Ureter (tissue), 1 donor: ENCODE measurements around the gene PARL. TPM values are rescaled to one million over a fixed set of nuclear protein-coding genes. Genes with fewer than 3 reads are reported as not detected.

Experiments used
- DNase-seq: peaks from one replicate; pipeline ENCODE4 v3.0.0-alpha.2; 2020; ENCODE audit warnings: low spot score
- total RNA-seq: library from RNA; stranded (reverse); gene quantifications from one replicate; pipeline ENCODE4 v1.2.4, GENCODE V29; 2023
- donor health status: DM: yes; HTN: yes; CAD: no.

Gene PARL
- total RNA-seq, 1 donor from 2014 or later, result 75.0 TPM

DNA sequence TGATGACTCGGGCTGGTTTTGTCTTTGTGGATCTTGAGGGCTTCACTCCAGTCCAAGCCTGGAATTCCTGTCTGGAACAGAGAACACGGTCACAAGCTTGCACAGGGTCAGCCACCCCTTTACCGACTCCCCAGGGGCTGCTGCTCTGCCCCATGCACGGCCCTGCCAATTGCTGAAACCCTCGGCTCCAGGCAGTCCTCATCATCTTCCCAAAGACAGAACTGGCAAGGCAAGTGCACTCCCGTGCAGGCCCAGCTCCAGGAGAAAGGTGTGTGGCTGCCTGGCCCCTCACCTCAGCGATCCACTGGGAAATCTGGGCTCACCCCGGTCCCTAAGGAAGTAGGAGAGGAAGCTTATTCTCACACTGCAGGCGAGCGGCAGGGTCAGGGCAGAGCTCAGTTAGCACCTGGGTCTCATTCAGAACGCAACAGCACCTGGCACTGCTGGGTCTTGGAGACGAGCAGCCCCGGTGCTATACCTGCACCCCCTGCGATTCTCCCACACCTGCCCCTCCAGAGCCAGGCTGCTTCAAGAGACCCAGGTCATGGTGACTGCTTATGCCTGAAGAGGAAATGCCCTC is 66.5 kb downstream of the PARL start:
- no peak for DNase-seq

DNA sequence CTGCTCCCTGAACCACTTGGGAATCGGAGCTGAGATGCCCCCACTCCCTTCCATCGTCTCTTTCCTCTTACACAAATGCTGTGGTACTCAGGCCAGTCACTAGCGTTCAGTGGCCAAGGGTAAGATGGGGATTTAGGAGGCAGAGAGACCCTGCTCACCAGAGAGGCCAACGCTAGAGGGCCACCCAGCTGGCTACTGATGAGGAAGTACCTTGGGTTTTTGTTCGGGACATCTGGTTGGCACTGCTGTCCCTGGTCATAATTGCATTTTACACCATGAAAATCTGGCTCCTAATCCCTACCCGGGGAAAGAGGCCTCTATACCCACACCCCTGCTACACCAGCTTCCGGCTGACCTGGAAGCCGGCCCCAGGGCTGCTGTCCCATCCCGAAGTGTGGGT is 67.0 kb downstream of the PARL start:
- no peak for DNase-seq

DNA sequence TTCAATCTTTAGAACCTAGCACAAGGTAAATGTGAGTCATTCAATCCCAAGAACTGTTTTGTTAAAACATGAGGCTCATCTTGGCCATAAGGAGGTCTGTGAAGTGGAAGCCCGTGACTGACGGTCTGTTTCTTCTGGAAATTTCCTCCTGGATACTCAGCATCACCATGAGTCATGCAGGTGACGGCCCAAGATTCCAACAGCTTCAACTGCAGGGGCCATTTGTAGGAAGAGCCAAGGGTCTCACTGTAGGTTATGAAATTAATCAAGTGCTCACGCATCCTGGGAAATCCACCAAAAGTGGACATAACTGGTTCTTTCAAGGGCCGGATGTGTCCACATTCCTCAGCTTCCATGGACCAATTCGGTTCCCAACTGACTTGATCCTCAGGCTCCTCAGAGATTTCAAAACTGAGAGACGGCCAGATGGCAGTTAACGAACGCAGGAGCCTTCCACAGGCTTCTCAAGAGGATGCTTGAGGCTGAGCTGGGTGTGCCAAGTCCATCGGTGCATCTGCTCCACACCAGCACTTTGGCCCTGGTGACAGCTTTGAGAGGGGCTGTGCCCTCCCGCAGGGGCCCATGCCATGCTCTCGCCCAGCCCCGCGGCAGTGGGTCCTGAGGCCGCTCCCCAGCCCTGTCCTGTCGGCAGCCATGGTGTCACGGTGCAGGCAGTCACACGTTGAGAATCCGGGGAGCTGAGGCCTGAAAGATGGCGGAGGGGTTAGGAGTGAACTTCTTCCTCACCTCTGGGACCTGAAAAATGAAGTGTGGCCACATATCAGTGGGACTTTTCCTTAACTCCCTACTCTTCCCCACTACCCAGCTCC is 67.8 kb downstream of the PARL start:
- no peak for DNase-seq

DNA sequence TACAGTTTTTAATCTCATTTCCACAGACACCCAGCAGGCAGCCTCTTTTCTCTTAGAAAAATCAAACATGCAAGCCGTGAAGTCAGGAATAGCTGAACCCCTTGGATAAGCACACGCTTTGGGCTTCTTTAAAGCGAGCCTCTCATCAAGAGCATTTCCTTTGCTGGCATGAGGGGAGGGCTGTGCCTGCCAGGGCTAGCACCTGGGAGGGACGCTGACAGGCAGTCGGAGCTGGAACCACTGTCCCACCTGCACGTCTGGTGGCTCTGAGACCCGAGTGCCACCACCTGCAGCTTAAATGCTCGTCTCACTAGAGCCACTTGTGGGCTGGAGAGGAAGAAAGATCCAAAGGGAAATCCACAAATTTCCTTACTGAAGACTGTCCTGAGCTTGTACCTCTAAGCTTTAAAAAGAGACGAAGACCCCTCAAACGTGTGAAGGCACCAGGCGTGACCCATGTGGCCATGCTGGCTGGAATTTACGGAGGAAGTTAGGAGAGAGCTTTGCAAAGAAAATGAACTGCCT is 68.7 kb downstream of the PARL start:
- DNase-seq, result no peak

DNA sequence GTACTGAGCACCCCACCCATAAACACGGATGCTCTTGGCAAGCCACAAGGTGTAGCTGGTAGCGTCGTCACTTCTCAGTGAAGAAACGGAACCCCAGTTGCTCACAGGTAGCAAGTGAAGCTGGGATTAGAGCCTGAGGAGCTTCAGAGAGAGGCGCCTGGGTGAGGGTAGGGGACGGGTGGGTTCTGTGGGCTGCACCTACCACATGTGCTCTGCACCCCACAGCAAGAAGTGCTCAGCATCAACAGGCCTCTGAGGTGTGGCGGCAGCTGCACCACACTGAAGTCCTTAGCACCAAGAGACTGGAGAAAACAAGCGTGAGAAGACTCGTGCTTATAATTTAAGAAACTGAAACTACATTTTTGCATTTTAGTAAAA is 69.1 kb downstream of the PARL start:
- DNase-seq, result no peak

DNA sequence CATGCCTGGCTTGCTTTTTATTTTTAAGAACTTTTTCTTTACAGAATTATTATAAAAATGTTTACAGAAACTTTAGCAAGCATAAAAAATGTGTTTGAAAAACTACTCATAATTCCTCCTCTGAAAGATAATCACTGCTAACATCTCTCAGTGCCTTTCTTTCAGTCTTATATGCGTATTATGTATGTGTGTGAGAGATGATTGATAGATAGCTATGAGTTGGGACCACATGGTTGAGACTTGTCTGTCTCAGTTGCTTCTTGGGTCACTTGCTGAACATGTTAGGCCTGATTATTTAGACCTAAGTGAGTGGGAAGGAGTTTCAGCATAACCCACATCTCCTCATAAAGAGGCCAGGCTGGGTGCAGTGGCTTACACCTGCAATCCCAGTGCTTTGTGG is 70.4 kb downstream of the PARL start:
- no peak for DNase-seq

DNA sequence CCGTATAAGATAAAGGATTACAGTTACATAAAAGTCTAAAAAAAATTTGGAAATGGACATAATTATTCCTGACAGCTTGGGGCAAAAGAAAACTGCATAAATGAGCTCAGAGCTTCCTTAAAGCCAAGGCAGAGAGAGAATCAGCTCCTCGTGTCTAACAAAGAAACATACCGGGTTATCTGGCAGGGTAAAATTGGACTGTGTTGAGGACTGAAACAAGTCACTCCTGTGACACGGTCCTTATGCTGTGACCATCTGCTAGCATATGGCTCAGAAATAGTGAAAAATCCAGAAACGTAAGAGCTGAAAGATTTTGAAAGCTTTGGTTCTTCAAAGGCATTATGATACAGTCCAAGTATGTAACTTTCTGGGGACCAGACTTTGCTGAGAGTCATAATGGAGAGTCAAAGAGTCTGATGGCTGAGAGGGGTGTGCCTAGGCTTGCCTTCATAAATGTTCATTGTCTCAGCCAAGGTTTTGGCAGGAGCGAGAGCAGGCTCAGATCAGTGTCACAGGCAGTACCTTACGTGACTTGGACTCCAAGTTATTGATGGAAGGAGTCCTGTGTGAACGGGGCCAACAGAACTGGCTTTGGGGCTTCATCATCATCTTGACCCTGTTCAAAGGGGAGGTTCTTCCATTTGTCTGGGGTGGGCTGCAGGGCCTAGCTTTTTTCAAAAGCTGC is 71.8 kb downstream of the PARL start:
- DNase-seq, result no peak

DNA sequence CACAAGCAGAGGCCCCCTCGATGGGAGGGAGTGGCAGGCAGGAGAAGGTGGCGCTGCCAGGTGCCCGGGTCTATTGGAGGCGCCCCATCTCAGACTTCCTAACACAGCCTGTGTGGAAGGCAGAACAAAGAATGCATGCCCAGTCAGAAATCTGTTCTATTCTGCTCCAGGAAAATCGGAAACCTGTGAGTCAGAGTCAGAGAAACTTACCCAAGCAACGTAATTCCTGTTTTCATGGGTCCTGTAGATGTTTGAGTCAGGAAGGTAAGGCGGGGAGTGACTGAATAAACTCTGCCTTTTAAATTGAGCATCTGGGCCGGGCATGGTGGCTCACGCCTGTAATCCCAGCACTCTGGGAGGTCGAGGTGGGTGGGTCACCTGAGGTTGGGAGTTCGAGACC is 73.0 kb downstream of the PARL start:
- no peak for DNase-seq

DNA sequence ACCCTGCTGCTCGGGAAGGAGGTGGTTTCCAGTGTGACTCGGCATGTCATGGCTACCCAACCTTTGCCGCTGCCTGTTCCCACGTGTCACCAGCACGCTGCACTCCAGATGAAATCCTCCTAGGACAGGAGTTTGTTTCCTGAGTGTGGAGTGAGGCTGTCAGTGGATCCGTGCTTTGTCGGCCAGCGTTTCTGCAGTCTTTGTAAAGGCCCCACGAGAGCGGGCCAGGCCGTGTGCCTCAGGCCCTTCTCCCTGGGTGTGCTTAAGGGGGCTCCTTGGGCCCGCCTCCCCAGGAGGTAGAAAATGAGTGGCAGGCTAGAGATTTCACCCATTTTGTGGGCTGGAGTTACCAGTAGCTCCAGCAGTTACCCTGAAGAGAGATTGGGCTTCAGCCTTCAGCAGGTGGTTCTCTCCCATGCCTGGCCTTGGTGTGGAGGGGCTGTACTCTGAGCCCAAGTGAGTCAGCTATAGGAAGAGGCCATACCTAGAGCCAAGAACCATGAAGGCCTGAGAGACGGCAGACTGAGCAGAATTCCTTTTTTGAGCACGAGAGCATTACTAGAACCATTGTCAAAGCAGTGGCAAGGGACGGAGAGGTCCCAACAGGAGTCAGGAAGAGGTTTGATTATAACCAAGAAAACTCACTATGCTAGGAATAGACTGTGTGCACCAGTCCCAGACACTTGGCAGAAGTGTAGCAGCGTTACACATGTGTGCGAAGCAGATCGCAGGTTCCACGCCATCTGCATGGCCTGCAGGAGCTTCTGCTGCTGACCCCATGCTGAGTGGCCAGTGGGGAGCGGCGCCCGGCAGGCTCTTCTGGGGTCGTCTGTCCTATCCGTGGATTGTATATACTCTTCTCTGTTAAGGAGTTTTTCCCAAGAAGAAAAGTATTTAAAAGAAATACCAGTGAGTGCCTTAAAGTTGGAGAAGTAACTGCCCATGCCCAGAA is 73.8 kb downstream of the PARL start:
- DNase-seq, result no peak

DNA sequence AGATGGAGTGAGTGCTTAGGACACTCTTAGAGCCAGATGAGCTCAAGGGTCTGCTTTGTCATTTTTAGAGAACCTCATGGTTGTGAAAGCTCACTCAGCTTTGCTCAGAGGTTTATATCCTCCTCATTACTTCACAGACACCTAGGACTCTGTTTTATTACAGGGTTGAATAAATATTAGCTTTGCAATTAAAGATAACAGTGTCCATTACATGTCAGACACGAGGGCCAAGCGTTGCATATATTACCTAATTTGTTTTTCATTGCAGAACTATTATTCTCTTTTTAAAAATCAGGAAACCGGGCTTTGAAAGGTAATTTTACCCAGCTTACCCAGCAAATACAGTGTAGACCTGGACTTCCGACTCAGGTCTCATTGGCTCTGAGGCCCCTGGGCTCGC is 75.4 kb downstream of the PARL start:
- no peak for DNase-seq

DNA sequence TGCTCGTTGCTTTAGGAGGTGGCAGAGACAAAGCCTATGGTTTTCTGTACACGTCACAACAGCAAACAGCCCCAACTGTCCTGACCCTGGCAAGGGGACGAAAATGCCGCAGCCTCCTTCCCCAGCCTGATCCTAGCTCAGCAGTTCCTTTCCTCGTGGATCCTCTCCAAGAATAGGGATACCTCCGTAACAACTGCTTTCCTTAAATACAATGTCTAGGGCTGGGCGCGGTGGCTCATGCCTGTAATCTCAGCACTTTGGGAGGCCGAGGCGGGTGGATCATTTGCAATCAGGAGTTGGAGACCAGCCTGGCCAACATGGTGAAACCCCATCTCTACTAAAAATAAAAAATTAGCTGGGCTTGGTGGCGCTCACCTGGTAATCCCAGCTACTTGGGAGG is 76.3 kb downstream of the PARL start:
- no peak for DNase-seq

DNA sequence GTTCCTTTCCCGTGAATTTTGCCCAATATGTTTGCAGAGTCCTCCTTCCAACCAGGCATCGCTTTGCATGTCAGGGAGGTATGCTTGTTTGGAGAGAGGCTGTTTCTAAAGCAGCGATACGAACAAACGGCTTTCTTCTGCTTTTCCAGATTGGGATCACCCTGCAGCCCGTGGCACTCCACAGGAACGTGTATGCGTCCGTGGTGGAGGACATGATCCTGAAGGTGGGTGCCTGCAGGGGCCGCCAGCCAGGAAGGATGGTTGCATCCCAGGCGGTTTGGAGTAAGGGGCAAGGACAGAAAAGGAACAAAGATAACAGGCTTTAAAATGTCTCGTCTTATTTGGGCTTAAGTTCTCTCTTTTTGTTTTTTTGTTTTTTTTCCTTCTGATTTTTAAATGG is 76.8 kb downstream of the PARL start:
- DNase-seq, result no peak

DNA sequence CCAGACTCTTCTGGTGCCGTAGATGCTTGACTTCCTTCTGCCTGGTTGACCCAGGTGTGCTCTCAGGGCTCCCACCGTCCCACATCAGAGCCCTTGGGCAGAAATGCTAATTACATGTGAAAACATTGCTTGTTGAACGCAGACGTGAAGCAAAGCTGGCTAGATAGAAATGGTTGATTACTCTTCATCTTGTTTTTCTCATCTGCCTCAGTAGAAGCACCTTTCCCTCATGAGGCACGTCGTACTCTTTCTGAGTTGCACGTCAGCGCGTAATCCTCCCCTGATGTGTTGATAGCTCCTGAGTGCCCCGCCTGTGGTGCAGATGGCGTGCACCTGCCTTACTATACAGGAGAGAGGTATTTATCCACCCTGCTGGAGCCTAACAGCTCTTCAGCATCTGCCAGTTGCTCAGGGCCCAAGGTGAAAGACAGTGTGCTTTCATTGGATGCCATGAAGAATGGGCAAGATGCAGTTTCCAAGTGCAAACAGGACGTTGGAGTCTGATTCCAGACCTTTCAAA is 77.4 kb downstream of the PARL start:
- DNase-seq, result no peak

DNA sequence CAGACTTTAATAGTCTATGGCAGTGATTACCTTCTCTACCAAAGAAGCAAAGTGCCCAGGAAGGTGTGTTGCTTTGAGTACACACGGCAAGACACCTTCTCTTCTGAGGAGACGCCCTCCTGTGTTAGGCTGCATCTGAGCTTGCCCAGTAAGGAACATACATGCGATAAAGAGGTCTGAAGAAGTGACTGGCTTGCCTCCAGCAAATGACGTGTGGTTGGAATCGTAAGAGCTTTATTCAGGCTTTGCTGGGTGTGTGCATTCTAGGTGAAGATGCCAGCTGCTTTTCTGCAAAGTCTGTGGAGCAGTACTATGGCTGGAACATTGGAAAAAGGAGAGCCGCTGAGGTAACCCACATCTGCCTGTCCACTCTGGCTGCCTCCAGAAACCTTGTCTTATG is 81.7 kb downstream of the PARL start:
- DNase-seq, result no peak

DNA sequence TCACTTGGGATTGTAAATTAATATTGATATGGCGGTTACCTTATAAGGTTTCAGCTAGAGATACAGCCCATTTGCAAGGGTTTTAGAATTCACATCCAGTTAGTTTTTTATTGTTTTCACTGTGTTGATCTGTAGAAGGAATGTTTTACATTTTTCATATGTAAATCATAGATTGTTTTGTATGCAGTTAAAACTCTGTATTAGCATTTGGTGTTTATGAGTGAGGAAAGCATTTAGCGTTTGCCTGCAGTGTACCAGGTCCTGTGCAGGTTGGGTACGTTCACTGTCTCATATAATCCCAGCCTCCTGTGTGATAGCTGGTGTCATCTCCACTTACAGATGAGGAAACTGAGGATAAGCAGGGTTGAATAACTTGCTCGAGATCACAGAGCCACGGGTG is 83.1 kb downstream of the PARL start:
- DNase-seq, result no peak

DNA sequence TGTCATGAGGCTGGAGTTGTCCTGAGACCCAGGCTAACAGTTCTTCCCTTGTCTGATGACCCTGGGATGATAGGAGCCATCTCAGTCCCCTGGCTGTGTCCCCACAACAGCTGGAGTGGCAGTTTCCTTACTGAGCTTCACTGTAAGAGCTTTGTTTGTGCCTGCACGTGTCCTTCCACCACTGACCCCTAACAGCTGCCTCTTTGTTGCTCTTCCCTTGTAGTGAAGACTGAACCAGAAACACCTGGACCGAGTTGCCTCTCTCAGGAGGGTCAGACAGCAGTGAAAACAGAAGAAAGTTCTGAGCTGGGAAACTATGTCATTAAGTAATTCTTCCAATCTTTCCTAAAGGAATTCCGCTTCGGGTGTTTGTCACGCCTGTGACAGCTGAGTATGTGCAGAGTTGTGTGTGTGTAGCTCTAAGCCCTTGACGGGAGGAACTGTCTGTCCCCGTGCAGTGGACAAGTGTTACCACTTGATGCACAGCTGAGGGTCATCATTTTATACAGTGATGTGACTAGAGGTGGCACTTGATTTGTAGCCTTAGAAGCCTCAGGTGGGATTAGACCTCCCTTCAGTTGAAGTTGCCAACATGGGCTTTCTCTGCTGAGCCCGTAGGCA is 84.3 kb downstream of the PARL start:
- no peak for DNase-seq

DNA sequence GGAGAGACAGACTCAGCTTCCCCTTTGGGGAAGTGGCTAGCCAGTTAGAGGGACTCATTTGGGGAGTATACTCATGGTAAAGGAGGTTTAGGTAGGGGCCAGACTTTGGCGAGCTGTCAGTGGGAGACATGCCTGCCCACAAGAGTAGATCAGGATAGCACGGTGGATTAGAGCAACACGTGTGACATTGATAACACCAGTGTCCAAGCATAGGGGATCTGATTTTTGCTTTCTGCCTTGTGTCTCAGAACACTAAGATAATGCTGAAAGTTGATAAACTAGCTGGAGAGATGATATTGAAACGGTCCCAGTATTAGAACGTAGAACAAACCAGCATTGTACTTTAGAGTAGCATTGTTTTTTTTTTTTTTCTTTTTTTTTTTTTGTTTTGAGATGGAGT is 85.2 kb downstream of the PARL start:
- no peak for DNase-seq

DNA sequence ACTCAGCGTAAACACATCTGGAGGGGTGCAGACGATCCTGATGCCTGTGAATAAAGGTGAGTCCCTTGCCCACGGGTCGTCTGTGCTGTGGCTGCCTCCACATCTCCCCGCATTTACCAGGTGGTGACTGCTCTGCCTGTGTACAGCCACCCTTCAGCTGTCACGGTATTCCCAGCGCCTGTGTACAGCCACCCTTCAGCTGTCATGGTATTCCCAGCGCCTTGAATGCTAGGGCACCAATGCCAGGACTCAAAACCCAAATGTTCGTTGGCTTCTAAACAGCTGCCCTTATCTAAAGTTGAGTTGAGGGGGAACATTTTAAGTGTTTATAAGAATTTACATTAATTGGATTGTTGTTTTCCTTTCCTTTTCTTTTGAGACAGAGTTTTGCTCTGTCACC is 86.7 kb downstream of the PARL start:
- DNase-seq, result no peak

DNA sequence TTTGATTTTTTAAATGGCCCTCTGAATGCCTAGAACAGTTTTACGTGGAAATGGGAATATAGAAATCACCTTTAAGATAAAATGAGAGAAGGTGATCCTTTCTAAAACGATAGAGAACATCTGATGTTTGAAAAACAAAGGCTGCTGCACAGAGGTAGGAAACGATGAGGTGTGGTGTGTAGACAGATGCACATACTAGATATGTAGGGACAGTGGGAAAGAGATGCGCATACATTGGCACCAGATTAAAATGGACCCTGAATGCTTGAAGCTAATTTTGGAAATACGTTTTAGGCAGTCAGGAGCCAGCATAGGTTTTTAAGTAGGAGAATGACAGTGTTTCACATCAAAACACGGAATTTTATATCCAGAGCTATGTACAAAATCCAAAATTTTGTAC is 88.3 kb downstream of the PARL start:
- DNase-seq, result no peak

DNA sequence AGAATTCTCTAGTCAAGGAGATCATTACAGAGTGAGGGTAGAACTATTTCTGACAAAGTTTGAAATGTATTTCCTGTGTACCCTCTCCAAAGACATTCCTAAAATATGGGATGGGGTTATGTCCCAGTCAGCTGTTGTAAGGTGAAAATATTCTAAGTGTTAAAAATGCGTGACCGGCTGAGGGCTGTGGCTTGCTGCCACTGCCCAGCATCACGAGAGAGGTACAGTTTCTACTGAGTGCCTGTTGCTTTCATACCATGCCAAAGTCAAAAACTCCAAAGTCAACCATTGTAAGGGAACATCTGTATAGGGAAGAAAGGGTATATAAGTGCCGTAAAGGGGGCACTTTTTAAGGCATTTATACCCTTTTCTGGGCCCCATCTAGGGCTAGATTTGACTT is 90.2 kb downstream of the PARL start:
- no peak for DNase-seq

DNA sequence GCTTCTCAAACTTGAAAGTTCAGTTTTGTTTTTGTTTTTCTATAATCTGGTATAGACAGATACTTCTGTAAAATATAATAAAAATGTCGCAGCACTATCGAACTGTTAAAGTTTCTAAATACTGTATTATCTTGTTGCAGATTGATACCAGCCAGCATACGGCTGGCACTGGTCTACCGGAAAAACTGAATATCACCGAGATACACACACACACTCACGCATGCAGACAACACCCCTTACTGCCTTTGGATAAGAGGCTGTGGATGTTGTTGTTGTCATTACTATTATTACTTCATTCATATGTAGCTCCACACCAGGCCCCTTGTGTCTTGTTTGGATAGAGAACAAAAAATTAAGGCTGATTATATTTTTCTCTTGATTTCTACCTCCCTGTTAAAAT is 91.7 kb downstream of the PARL start:
- DNase-seq, result no peak
